Tibial artery (tissue), 4 donors: ENCODE results near the gene CBLC.
"Not testable (repeated sequence)": the region's sequence is repeated elsewhere in the genome, so short reads cannot be mapped to it uniquely, and the experiment has no call there.

Experiments used
- DNase-seq, 2 donors: peaks; one replicate each; pipeline ENCODE4 v3.0.0-alpha.2; 2019
- H3K27ac ChIP-seq, 2 donors: fragments of 200-600 bp; sonication (generic) in 1 of 2; 1 replicate in 1 of 2; 2 replicates in 1 of 2; pipeline ENCODE4 v1.5.1; 2018 to 2019; ENCODE audit warnings: mild to moderate bottlenecking in 1 of 2
- H3K27me3 ChIP-seq, 2 donors: fragments of 200-600 bp; sonication (generic) in 1 of 2; one replicate each; pipeline versions ENCODE4 v1.5.1 to v1.6.0; 2016 to 2019
- H3K36me3 ChIP-seq, 3 donors: fragments of 200-600 bp; sonication (generic) in 2 of 3; one replicate each; pipeline ENCODE4 v1.5.1; 2016 to 2019; ENCODE audit warnings: mild to moderate bottlenecking in 2 of 3
- H3K4me1 ChIP-seq, 4 donors: fragments of 200-600 bp; sonication (generic) in 2 of 4; 1 replicate in 3 of 4; 2 replicates in 1 of 4; pipeline ENCODE4 v1.5.1; 2016 to 2019
- H3K4me3 ChIP-seq, 2 donors: fragments of 200-600 bp; sonication (generic) in 1 of 2; 1 replicate in 1 of 2; 2 replicates in 1 of 2; pipeline ENCODE4 v1.5.1; 2018 to 2019; ENCODE audit warnings: mild to moderate bottlenecking in 2 of 2
- H3K9me3 ChIP-seq, 3 donors: fragments of 200-600 bp; sonication (generic) in 1 of 3; one replicate each; pipeline ENCODE4 v1.5.1; 2016 to 2019
- intact Hi-C: fragments of 100-400 bp; cut with DNase I; formaldehyde crosslinking; loops from one replicate; pipeline ENCODE4 v1.15.0; 2023; ENCODE audit warnings: low total_unique reads
- TF ChIP-seq, protein P1 (sequence below), 2 experiments: fragments of 200-600 bp in 1 of 2; fragments of 450-650 bp in 1 of 2; IDR thresholded peaks; one replicate each; pipeline ENCODE4 v1.5.1; 2017 to 2019; ENCODE audit warnings: antibody characterized with exemption in 2 of 2, mild to moderate bottlenecking in 1 of 2, moderate library complexity in 1 of 2

The CBLC gene

DNA sequence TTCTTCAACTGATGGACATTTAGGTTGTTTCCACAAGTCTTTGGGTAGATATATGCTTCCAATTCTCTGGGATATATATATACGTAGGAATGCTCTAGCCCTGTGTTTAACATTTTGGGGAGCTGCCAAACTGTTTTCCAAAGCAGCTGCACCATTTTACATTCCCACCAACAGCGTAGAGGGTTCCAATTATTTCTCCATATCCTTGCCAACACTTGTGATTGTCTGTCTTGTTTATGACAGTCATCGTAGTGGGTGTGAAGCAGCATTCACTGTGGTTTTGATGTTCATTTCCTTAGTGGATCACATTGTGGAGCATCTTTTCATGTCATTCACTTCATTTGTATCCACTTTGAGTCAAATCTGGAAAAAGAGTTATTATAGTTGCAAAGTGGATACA lies 4.7 kb upstream of the CBLC start:
- intact Hi-C loops = no loop called here
- Histone ChIP-seq H3K27me3 (peaks cover 0 to 34% of the 10 kb centered on the region in 2 donors), H3K27ac (no peak overlapping the region), H3K36me3 (no peaks in the 10 kb centered on the region), H3K9me3 (no peaks in the 10 kb centered on the region), H3K4me1 (peaks cover 0 to 8% (median 4%) of the 10 kb centered on the region in 4 donors), H3K4me3 (no peak overlapping the region)
- TF ChIP-seq, protein P1, sequence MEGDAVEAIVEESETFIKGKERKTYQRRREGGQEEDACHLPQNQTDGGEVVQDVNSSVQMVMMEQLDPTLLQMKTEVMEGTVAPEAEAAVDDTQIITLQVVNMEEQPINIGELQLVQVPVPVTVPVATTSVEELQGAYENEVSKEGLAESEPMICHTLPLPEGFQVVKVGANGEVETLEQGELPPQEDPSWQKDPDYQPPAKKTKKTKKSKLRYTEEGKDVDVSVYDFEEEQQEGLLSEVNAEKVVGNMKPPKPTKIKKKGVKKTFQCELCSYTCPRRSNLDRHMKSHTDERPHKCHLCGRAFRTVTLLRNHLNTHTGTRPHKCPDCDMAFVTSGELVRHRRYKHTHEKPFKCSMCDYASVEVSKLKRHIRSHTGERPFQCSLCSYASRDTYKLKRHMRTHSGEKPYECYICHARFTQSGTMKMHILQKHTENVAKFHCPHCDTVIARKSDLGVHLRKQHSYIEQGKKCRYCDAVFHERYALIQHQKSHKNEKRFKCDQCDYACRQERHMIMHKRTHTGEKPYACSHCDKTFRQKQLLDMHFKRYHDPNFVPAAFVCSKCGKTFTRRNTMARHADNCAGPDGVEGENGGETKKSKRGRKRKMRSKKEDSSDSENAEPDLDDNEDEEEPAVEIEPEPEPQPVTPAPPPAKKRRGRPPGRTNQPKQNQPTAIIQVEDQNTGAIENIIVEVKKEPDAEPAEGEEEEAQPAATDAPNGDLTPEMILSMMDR (IDR thresholded peaks at IDR 0.05) = no peak
- DNase-seq = no peak

- TF ChIP-seq, protein P1 (IDR thresholded peaks at IDR 0.05) = no peak
- intact Hi-C loops = no loop called here
- Histone ChIP-seq H3K9me3 (no peaks in the 10 kb centered on the region), H3K27ac (no peak overlapping the region), H3K27me3 (peaks cover 0 to 43% of the 10 kb centered on the region in 2 donors), H3K36me3 (no peaks in the 10 kb centered on the region), H3K4me3 (no peak overlapping the region), H3K4me1 (peaks cover 0 to 5% (median 5%) of the 10 kb centered on the region in 4 donors)
- no peak for DNase-seq
Measured at GRCh38 chr19:44775676-44776240, 1.9 kb upstream of the CBLC start.

- Histone ChIP-seq H3K27ac (no peak overlapping the region), H3K4me1 (peaks cover 0 to 5% (median 5%) of the 10 kb centered on the region in 4 donors), H3K36me3 (no peaks in the 10 kb centered on the region), H3K27me3 (peaks cover 0 to 46% of the 10 kb centered on the region in 2 donors), H3K4me3 (no peak overlapping the region), H3K9me3 (no peaks in the 10 kb centered on the region)
- TF ChIP-seq, protein P1 (IDR thresholded peaks at IDR 0.05) = no peak
- intact Hi-C loops = no loop called here
- DNase-seq = no peak
Measured at GRCh38 chr19:44776402-44777096, 1.1 kb upstream of the CBLC start.

- DNase-seq = no peak
- no peaks in the 10 kb centered on the region for H3K36me3 ChIP-seq
- peaks cover 0 to 5% (median 5%) of the 10 kb centered on the region in 4 donors for H3K4me1 ChIP-seq
- H3K4me3 ChIP-seq = no peak overlapping the region
- intact Hi-C loops = no loop called here
- no peaks in the 10 kb centered on the region for H3K9me3 ChIP-seq
- no peak overlapping the region for H3K27ac ChIP-seq
- peaks cover 0 to 40% of the 10 kb centered on the region in 2 donors for H3K27me3 ChIP-seq
- TF ChIP-seq, protein P1 (IDR thresholded peaks at IDR 0.05) = no peak
Measured at GRCh38 chr19:44779150-44779549, 1.5 kb downstream of the CBLC start.

GRCh38 chr19:44781694-44782093 lies 4.0 kb downstream of the CBLC start:
- H3K9me3 ChIP-seq, intact Hi-C loops, H3K4me1 ChIP-seq, H3K4me3 ChIP-seq, H3K36me3 ChIP-seq, H3K27ac ChIP-seq, DNase-seq: not testable (repeated sequence)
- H3K27me3 ChIP-seq = peaks cover 0 to 24% of the 10 kb centered on the region in 2 donors

DNA sequence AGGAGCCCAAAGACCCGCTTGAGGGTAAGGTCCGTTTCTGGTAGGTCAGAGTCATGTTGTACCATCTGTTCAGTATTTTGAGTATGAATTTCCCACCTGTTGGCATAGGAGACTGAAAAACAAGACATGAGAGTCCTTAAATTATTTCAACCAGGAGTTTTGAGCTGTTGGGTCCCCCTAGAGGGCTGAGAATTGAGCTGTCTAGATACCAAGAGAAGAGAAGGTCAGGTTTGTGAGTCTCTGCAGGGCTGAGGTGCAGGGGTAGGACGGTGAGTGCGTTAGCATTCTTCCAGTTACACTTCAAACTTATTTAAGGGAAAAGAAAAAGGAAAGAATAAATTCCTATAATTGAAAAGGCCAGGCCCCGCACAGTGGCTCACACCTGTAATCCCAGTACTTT lies 5.0 kb downstream of the CBLC start:
- DNase-seq = no peak
- H3K27me3 ChIP-seq = peaks cover 0 to 14% of the 10 kb centered on the region in 2 donors
- TF ChIP-seq, protein P1 (IDR thresholded peaks at IDR 0.05) = no peak
- no peaks in the 10 kb centered on the region for H3K36me3 ChIP-seq
- H3K4me3 ChIP-seq = no peak overlapping the region
- peaks cover 0 to 8% (median 8%) of the 10 kb centered on the region in 4 donors for H3K4me1 ChIP-seq
- H3K27ac ChIP-seq = no peak overlapping the region
- H3K9me3 ChIP-seq = no peaks in the 10 kb centered on the region
- intact Hi-C loops = no loop called here
